Tibial artery (tissue), 4 donors: ENCODE measurements around the gene PRSS36.
"Not testable (repeated sequence)": the region's sequence is repeated elsewhere in the genome, so short reads cannot be mapped to it uniquely, and the experiment has no call there.

Experiments used
- DNase-seq, 2 donors: peaks; one replicate each; pipeline ENCODE4 v3.0.0-alpha.2; 2019
- H3K27ac ChIP-seq, 2 donors: fragments of 200-600 bp; sonication (generic) in 1 of 2; 1 replicate in 1 of 2; 2 replicates in 1 of 2; pipeline ENCODE4 v1.5.1; 2018 to 2019; ENCODE audit warnings: mild to moderate bottlenecking in 1 of 2
- H3K27me3 ChIP-seq, 2 donors: fragments of 200-600 bp; sonication (generic) in 1 of 2; one replicate each; pipeline versions ENCODE4 v1.5.1 to v1.6.0; 2016 to 2019
- H3K36me3 ChIP-seq, 3 donors: fragments of 200-600 bp; sonication (generic) in 2 of 3; one replicate each; pipeline ENCODE4 v1.5.1; 2016 to 2019; ENCODE audit warnings: mild to moderate bottlenecking in 2 of 3
- H3K4me1 ChIP-seq, 4 donors: fragments of 200-600 bp; sonication (generic) in 2 of 4; 1 replicate in 3 of 4; 2 replicates in 1 of 4; pipeline ENCODE4 v1.5.1; 2016 to 2019
- H3K4me3 ChIP-seq, 2 donors: fragments of 200-600 bp; sonication (generic) in 1 of 2; 1 replicate in 1 of 2; 2 replicates in 1 of 2; pipeline ENCODE4 v1.5.1; 2018 to 2019; ENCODE audit warnings: mild to moderate bottlenecking in 2 of 2
- H3K9me3 ChIP-seq, 3 donors: fragments of 200-600 bp; sonication (generic) in 1 of 3; one replicate each; pipeline ENCODE4 v1.5.1; 2016 to 2019
- intact Hi-C: fragments of 100-400 bp; cut with DNase I; formaldehyde crosslinking; loops from one replicate; pipeline ENCODE4 v1.15.0; 2023; ENCODE audit warnings: low total_unique reads
- TF ChIP-seq, protein P1 (sequence below), 2 experiments: fragments of 200-600 bp in 1 of 2; fragments of 450-650 bp in 1 of 2; IDR thresholded peaks; one replicate each; pipeline ENCODE4 v1.5.1; 2017 to 2019; ENCODE audit warnings: antibody characterized with exemption in 2 of 2, mild to moderate bottlenecking in 1 of 2, moderate library complexity in 1 of 2

Gene PRSS36

DNA sequence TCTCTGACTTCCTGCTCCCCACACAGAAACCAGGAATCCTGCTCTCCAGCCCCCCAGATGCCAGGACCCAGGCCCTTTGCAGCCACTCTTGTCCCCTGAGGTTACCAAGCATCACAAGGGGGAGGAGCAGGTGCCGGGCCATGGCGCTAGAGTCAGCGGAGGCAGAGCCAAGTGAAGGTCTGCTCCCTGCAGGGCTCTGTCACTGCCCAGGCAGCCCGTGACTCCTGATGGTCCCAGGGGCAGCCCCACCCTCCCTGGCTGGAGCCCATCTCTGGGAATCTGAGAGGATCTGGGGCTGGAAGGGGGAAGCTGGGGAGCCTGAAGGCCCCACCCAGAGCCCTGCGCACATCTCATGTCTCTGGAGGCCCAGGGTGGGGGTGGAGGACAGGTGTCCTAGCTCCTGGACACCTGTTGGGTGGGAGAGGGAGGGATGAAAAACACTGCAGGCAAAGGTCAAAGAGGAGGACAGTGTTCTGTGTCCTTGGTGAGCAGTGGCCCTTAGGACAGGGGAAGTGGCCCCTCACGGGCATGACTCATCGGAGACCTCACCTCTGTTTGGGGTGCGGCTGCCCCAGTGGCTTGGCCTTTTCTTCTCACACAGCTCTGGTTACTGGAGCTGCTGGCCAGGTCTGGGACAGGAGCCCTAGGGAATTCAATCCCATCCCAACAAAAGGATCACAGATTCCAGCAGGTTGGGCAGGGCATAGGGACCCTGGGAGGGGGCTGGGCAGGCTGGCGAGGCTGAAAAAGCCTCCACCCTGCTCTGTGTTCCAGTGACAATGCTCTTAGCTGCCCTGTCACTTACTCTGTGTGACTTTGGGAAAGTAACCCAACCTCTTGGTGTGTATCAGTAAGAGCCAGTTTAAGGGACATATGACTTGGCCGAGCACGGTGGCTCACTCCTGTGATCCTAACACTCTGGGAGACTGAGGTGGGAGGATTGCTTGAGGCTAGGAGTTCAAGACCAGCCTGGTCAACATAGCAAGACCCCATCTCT, at the start of gene PRSS36:
TSS of gene PRSS36 (minus strand) at position 173 of the 997 bp plus-strand sequence. CDS start at position 142, 31 bp downstream.
- no peak within 1 kb of the TSS for H3K27ac ChIP-seq
- DNase-seq: no peak
- H3K4me1 ChIP-seq: peaks cover 0 to 7% (median 0%) of the 10 kb centered on the region in 4 donors
- TF ChIP-seq, protein P1, sequence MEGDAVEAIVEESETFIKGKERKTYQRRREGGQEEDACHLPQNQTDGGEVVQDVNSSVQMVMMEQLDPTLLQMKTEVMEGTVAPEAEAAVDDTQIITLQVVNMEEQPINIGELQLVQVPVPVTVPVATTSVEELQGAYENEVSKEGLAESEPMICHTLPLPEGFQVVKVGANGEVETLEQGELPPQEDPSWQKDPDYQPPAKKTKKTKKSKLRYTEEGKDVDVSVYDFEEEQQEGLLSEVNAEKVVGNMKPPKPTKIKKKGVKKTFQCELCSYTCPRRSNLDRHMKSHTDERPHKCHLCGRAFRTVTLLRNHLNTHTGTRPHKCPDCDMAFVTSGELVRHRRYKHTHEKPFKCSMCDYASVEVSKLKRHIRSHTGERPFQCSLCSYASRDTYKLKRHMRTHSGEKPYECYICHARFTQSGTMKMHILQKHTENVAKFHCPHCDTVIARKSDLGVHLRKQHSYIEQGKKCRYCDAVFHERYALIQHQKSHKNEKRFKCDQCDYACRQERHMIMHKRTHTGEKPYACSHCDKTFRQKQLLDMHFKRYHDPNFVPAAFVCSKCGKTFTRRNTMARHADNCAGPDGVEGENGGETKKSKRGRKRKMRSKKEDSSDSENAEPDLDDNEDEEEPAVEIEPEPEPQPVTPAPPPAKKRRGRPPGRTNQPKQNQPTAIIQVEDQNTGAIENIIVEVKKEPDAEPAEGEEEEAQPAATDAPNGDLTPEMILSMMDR (IDR thresholded peaks at IDR 0.05): no peak
- H3K27me3 ChIP-seq: peaks cover 0 to 49% of the 10 kb centered on the region in 2 donors
- H3K9me3 ChIP-seq: no peaks in the 10 kb centered on the region
- H3K36me3 ChIP-seq: no peaks in the 10 kb centered on the region
- H3K4me3 ChIP-seq: no peak within 1 kb of the TSS
- intact Hi-C loops: loop anchor here (10.0 kb wide), 1 partner anchor 165 kb away; the partner anchor contains the start of gene HSD3B7

DNA sequence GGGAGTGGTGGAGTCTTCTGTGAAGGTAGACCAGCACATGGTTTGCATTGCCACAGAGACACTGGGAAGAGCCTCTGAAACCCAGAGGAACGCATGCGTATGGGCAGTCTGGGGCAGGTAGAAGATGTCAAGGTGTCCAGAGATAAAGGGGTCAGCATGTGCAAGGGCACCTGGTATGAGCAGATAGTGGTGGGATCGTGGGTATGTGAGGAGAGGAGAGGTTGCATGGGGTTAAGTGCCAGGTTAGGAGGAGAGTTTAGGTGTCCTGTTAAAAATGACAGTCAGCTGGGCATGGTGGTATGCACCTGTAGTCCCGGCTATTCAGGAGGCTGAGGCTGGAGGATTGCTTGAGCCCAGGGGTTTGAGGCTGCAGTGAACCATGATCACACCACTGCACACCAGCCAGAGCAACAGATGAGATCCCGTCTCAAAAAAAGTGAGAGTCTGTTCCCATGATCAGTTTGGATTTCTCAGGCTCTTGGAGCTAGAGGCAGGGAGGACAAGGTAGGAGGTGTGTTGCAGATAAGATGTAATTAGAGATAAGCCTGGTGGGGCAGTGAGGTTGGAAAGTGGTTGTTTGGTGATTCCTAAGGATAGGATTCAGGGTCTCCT, 49.7 kb upstream of the PRSS36 start:
- TF ChIP-seq, protein P1 (IDR thresholded peaks at IDR 0.05): no peak
- Histone ChIP-seq H3K27ac (no peak overlapping the region), H3K27me3 (no peaks in the 10 kb centered on the region), H3K4me1 (peaks cover 0 to 22% (median 17%) of the 10 kb centered on the region in 4 donors), H3K36me3 (peaks cover 16 to 42% (median 24%) of the 10 kb centered on the region in 3 donors), H3K9me3 (no peaks in the 10 kb centered on the region), H3K4me3 (no peak overlapping the region)
- no peak for DNase-seq
- intact Hi-C loops: no loop called here

DNA sequence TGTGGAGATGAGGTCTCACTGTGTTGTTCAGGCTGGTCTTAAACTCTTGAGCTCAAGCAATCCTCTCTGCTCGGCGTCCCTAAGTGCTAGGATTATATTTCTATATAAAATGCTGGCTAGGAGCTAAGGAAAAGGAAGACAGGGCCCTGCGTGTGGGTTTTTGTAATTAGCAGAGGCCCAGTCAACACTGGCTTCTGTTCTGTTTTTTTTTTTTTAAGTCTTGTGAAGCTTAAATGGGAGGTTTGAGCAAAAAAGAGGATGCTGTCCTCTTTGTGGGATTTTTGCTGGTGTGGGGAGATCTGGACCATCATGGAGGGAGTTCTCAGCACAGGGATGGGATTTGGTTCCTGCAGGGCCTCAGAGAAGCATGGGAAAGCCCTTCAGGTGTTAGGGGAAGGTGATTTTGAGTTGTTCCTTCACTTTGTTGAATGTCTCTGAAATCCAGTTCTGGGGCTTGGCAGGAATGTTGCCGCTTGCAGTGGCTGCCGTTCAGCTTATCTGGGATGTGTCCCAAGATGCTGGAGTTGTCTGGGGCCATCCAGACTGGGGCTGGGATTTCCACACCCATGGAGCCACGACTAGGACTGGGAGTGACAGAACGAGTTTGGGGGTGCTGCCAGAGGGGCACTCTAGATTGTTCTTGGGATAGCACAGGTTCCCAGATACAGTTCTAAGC, 48.5 kb upstream of the PRSS36 start:
- no peaks in the 10 kb centered on the region for H3K27me3 ChIP-seq
- TF ChIP-seq, protein P1 (IDR thresholded peaks at IDR 0.05): no peak
- peaks cover 0 to 22% (median 17%) of the 10 kb centered on the region in 4 donors for H3K4me1 ChIP-seq
- no peak for DNase-seq
- intact Hi-C loops: no loop called here
- peaks cover 28 to 54% (median 36%) of the 10 kb centered on the region in 3 donors for H3K36me3 ChIP-seq
- H3K9me3 ChIP-seq: no peaks in the 10 kb centered on the region
- H3K4me3 ChIP-seq: no peak overlapping the region
- H3K27ac ChIP-seq: no peak overlapping the region

DNA sequence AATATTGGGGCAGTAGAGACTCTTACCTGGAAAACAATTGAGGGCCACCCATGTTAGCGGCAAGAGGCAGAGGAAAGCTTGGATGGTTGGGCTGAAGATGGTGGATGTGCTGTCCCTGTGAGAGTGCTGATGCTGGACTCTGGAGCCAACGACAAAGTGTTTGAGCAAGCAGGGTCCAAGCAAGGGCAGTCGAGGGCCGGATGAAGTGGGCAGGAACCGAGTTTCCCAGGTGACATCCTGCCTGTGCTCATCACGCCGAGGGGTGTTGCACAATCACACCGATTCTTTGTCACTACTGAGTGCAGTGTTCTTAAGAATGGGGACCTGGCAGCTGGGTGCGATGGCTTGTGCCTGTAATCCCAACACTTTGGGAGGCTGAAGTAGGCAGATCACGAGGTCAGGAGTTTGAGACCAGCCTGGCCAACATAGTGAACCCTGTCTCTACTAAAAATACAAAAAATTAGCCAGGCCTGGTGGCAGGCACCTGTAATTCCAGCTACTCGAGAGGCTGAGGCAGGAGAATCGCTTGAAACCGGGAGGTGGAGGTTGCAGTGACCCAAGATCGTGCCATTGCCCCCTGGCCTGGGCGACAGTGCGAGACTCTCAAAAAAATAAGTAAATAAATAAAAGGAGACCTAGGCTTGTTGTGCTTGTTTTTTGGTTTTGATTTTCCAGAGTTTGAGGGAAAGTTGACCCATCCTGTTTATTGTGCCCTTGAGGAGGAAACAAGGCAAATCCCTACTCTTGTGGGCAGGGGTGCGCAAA, 46.6 kb upstream of the PRSS36 start:
- intact Hi-C loops: no loop called here
- Histone ChIP-seq H3K27me3 (no peaks in the 10 kb centered on the region), H3K27ac (no peak overlapping the region), H3K4me3 (no peak overlapping the region), H3K36me3 (peaks cover 46 to 72% (median 54%) of the 10 kb centered on the region in 3 donors), H3K9me3 (no peaks in the 10 kb centered on the region), H3K4me1 (peaks cover 0 to 5% (median 2%) of the 10 kb centered on the region in 4 donors)
- DNase-seq: no peak
- TF ChIP-seq, protein P1 (IDR thresholded peaks at IDR 0.05): no peak

DNA sequence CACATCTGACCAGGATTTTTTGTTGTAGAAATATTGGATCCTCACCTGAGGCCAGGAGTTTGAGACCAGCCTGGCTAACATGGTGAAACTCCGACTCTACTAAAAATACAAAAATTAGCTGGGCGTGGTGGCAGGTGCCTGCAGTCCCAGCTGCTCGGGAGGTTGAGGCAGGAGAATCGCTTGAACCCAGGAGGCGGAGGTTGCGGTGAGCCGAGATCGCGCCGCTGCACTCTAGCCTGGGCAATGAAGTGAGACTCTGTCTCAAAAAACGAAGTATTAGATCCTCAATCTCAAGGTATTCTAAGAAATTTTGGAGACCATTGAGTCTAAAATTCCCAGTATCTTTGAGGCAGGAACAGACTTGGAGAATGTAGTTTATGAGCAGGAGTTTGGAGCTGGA, 46.0 kb upstream of the PRSS36 start:
- DNase-seq, H3K27me3 ChIP-seq, intact Hi-C loops, H3K27ac ChIP-seq, H3K4me3 ChIP-seq, H3K9me3 ChIP-seq, H3K4me1 ChIP-seq: not testable (repeated sequence)
- peaks cover 52 to 79% (median 61%) of the 10 kb centered on the region in 3 donors for H3K36me3 ChIP-seq
